22Rv1 (cell line): ENCODE measurements around the gene PSMA8.
A peak's percentile ranks its signal among the peaks of the same experiment; 100 is the strongest.

ENCODE experiments used
- H3K27ac ChIP-seq: fragments of 450-650 bp; 2 replicates; pipeline ENCODE4 v1.5.1; 2017
- ZFX ChIP-seq: fragments of 450-650 bp; IDR thresholded peaks from 2 replicates; pipeline ENCODE4 v1.6.1; 2017; ENCODE audit warnings: antibody characterized with exemption, borderline replicate concordance
- TF ChIP-seq, protein P1 (sequence below): fragments of 450-650 bp; IDR thresholded peaks from 2 replicates; pipeline ENCODE4 v1.5.1; 2017; ENCODE audit warnings: mild to moderate bottlenecking

The PSMA8 gene

DNA sequence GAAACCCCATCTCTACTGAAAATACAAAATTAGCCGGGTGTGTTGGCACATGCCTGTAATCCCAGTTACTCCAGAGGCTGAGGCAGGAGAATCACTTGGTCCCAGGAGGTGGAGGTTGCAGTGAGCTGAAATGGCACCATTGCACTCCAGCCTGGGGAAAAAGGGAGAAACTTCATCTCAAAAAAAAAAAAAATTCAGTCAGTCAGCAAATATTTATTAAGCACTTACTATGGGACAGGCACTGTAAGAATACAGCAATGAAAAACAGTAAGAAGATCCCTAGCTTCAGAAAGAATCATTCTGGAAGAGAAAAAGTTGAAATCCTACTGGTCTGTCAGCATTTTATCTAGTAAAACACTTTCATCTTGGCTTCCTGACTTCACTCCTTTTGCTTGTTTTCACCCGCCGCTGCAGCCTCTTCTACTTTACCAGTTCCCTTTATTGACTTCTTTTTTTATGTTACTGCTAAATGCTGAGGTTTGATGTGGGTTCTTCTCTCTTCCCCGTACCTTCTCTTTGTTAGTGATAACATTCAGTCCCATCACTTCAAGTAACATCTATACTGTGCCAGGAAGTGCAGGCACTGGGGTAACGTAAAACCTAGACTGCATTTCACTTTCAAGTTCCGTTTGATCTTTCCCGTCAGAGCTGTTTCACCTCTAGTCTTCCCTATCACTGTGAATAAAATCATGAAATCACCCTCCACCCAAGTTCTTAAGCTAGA lies 81.7 kb downstream of the PSMA8 start:
- TF ChIP-seq, protein P1, sequence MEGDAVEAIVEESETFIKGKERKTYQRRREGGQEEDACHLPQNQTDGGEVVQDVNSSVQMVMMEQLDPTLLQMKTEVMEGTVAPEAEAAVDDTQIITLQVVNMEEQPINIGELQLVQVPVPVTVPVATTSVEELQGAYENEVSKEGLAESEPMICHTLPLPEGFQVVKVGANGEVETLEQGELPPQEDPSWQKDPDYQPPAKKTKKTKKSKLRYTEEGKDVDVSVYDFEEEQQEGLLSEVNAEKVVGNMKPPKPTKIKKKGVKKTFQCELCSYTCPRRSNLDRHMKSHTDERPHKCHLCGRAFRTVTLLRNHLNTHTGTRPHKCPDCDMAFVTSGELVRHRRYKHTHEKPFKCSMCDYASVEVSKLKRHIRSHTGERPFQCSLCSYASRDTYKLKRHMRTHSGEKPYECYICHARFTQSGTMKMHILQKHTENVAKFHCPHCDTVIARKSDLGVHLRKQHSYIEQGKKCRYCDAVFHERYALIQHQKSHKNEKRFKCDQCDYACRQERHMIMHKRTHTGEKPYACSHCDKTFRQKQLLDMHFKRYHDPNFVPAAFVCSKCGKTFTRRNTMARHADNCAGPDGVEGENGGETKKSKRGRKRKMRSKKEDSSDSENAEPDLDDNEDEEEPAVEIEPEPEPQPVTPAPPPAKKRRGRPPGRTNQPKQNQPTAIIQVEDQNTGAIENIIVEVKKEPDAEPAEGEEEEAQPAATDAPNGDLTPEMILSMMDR: no peak
- no peak for TF ChIP-seq ZFX
- H3K27ac ChIP-seq: no peak overlapping the region

DNA sequence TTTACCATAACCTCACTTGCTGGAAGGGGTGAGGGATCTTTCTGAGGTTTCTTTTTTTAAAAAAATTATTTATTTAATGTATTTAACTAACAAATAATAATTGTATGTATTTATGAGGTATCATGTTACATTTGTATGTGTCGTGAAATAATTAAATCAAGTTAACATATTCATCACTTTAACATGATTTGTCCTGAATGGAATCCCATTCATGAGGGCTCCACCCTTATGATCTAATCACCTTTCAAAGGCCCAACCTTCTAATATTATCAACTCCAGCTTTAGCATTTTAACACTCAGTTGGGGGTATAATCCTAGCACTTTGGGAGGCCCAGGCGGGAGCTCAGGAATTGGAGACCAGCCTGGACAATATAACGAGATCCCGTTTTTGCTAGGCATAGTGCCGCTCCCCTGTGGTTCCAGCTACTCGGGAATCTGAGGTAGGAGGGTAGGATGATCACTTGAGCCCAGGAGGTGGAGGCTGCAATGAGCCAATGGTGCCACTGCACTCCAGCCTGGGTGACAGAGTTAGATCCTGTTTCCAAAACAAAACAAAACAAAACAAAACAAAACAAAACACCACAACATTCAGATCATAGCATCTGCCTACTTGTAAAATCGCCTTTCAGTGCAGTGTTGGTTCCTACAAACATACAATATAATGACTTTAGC lies 91.5 kb downstream of the PSMA8 start:
- TF ChIP-seq, protein P1: no peak
- no peak for TF ChIP-seq ZFX
- peak overlapping the region; percentile 20; the same call in 1 of the 2 replicates for H3K27ac ChIP-seq

DNA sequence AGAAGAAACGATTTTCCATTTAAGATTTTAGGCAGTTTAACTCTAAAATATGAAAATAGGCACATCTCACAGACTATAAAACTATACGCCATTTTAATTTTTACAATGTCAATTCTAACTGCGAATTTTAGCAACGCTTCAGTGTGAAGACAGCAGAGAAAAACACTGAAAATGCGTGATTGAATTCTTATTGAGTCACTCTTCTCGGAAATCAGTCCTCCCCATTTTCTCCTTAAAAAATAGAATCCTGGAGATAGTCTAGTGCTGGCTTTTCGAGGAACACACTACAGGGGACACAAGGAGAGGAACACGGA lies 92.2 kb downstream of the PSMA8 start:
- TF ChIP-seq ZFX: no peak
- TF ChIP-seq, protein P1: no peak
- H3K27ac ChIP-seq: peak overlapping the region; percentile 20; the same call in 1 of the 2 replicates

DNA sequence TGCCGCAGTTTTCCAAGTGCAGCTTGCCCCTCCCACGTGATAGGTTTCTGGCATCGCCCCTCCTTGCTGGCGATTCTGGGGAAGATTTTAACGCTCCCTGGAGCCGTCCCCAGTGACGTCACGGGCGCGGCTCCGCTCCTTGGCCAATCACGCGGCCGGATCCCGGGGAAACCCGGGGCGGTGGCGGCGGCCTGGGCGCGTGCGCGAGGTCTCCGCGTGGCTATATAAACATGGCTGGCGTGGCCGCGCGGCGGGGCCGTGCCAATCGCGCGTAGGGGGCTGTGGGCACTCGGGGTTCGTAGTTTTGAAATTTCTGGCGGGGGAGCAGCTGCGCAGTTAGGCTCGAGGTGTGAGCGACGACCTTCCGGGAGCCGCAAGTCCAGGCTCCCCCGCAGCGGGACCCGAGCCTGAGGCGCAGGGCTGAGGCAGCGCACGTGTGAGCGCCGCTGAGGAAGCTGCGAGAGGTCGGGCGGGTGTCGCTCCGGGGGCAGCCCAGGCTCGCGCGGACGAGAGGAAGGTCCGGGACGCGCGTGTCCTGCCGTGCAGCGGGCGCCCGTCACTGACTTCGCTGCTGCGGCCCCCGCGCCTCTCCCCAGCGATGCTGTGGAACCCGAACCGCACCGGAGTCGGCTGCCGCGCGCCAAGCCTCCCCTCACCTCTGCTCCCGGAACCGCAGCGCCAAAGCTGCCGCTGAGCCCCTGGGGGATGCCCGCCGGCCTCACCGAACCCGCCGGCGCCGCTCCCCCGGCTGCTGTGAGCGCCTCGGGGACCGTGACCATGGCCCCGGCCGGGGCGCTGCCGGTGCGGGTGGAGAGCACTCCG lies 92.8 kb downstream of the PSMA8 start, which contains the start of gene TAF4B:
Gene TAF4B (plus strand): TSS at position 217 of the 822 bp plus-strand sequence. CDS start 489 bp downstream, at position 706.
- TF ChIP-seq, protein P1: no peak
- TF ChIP-seq ZFX: no peak
- peak within 1 kb of the TSS; percentile 20; the same call in 1 of the 2 replicates for H3K27ac ChIP-seq

DNA sequence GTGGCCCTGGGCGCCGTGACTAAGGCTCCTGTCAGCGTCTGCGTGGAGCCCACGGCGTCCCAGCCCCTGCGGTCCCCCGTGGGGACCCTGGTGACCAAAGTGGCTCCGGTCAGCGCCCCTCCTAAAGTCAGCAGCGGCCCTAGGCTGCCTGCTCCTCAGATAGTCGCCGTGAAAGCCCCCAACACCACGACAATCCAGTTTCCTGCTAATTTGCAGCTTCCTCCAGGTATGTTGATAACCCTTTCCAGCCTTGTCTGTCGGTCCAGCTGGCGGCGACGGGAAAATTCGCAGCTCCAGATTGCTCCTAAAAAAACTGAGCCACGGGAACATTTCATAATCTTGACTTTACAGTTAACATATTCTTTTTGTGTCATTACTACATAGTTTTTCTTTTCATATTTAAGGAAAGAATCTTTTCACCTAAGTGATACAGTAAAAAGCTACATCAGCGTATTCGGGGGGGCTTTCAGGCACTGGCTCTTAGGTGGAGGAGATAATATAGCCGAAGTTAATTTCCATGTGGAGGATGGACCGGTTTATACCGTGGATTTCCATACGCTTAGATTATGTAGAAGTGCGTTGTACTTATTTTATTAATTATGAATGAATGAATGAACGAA lies 93.5 kb downstream of the PSMA8 start:
- H3K27ac ChIP-seq: no peak overlapping the region

DNA sequence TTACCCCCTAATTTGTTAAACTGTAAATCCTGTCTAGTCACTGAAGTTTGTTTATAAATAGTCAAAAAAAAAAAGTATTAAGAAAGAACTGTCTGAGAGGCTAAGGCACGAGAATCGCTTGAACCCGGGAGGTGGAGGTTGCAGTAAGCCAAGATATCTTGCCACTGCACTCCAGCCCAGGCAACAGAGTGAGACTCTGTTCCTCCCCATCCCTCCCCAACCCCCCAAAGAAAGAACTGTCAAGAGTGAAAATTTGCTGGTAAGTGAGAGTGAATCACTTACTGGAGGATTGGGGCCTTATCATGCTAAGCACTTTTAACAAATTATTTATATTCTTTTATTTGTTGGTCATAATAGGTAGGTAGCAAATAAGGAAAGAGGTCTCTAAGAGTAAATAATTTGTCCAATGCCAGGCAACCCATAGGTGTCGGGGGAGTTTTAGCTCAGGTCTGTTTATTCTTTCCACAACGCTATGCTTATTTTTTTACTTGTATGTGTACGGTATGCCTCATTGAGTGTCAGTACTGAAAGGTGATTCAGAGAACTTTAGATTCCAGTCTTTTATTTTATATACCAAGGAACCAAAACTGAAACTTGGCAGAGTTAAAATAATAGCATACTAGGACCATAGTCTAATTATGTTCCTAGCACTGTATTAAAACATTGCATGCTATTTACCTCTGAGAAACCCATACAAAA lies 95.0 kb downstream of the PSMA8 start:
- H3K27ac ChIP-seq: no peak overlapping the region

More for the DNA sequence above, 93.5 kb downstream of the PSMA8 start:
- TF ChIP-seq ZFX: no peak
- TF ChIP-seq, protein P1: no peak

More for the DNA sequence above, 95.0 kb downstream of the PSMA8 start:
- no peak for TF ChIP-seq ZFX
- TF ChIP-seq, protein P1: no peak
